H9 (cell line): ENCODE results near the gene LAMB1. TPM values are rescaled to one million over a fixed set of nuclear protein-coding genes. Genes with fewer than 3 reads are reported as not detected.

Experiments
- DNase-seq: peaks from one replicate; pipeline ENCODE4 v3.0.0-alpha.2; 2017
- H2AFZ ChIP-seq: one replicate; pipeline ENCODE4 v1.6.1; 2013; ENCODE audit warnings: mild to moderate bottlenecking, low read length, control low read depth, moderate library complexity
- H2AK5ac ChIP-seq: 2 replicates; pipeline ENCODE4 v1.6.1; 2013; ENCODE audit warnings: low read length, control low read depth, mixed read lengths; ENCODE audit not compliant: insufficient read length
- H2BK120ac ChIP-seq: one replicate; pipeline ENCODE4 v1.6.1; 2013; ENCODE audit warnings: low read depth, mild to moderate bottlenecking, low read length, control low read depth, inconsistent platforms; ENCODE audit not compliant: poor library complexity, severe bottlenecking
- H2BK12ac ChIP-seq: 2 replicates; pipeline ENCODE4 v1.6.1; 2013; ENCODE audit warnings: low read length, control low read depth, mixed read lengths, low read depth; ENCODE audit not compliant: insufficient read length
- H2BK15ac ChIP-seq: 2 replicates; pipeline ENCODE4 v1.6.1; 2013; ENCODE audit warnings: low read depth, low read length, control low read depth
- H2BK20ac ChIP-seq: one replicate; pipeline ENCODE4 v1.6.1; 2013; ENCODE audit warnings: low read depth, mild to moderate bottlenecking, low read length, control low read depth, inconsistent platforms; ENCODE audit not compliant: poor library complexity, severe bottlenecking
- H2BK5ac ChIP-seq: 2 replicates; pipeline ENCODE4 v1.6.1; 2013; ENCODE audit warnings: low read length, control low read depth, mixed read lengths; ENCODE audit not compliant: insufficient read length
- H3K14ac ChIP-seq: 2 replicates; pipeline ENCODE4 v1.6.1; 2013; ENCODE audit warnings: low read length, control low read depth; ENCODE audit not compliant: insufficient read depth
- H3K18ac ChIP-seq: 2 replicates; pipeline ENCODE4 v1.6.1; 2013; ENCODE audit warnings: low read depth, mild to moderate bottlenecking, mixed read lengths, low read length, control low read depth; ENCODE audit not compliant: insufficient read length
- H3K23ac ChIP-seq: 2 replicates; pipeline ENCODE4 v1.6.1; 2013; ENCODE audit warnings: low read length, control low read depth, mixed read lengths, low read depth; ENCODE audit not compliant: insufficient read length
- H3K23me2 ChIP-seq: 2 replicates; pipeline ENCODE4 v1.6.1; 2013; ENCODE audit warnings: low read depth, mild to moderate bottlenecking, mixed read lengths, low read length, control low read depth; ENCODE audit not compliant: insufficient read length, poor library complexity, severe bottlenecking
- H3K27ac ChIP-seq: 2 replicates; pipeline ENCODE4 v1.5.1; 2013; ENCODE audit warnings: low read length, control low read depth, mixed read lengths, low read depth; ENCODE audit not compliant: insufficient read length
- H3K27me3 ChIP-seq: 2 replicates; pipeline ENCODE4 v1.6.1; 2013; ENCODE audit warnings: low read length, control low read depth, inconsistent platforms; ENCODE audit not compliant: insufficient read depth
- H3K4ac ChIP-seq: 2 replicates; pipeline ENCODE4 v1.6.1; 2013; ENCODE audit warnings: low read depth, mild to moderate bottlenecking, control low read depth, inconsistent platforms, low read length, moderate library complexity
- H3K4me1 ChIP-seq: 2 replicates; pipeline ENCODE4 v1.6.1; 2013; ENCODE audit warnings: low read length, control low read depth, inconsistent platforms; ENCODE audit not compliant: insufficient read depth
- H3K4me2 ChIP-seq: 2 replicates; pipeline ENCODE4 v1.6.1; 2013; ENCODE audit warnings: low read length, control low read depth, mixed read lengths; ENCODE audit not compliant: insufficient read length, insufficient read depth
- H3K56ac ChIP-seq: 2 replicates; pipeline ENCODE4 v1.6.1; 2013; ENCODE audit warnings: low read depth, mild to moderate bottlenecking, mixed read lengths, low read length, control low read depth; ENCODE audit not compliant: insufficient read length
- H3K79me1 ChIP-seq: 2 replicates; pipeline ENCODE4 v1.6.1; 2013; ENCODE audit warnings: low read depth, mild to moderate bottlenecking, moderate library complexity, low read length, control low read depth, inconsistent platforms; ENCODE audit not compliant: insufficient read depth, poor library complexity, severe bottlenecking
- H3K79me2 ChIP-seq: 2 replicates; pipeline ENCODE4 v1.6.1; 2013; ENCODE audit warnings: low read length, control low read depth, inconsistent platforms; ENCODE audit not compliant: insufficient read depth
- H3K9ac ChIP-seq: 2 replicates; pipeline ENCODE4 v1.6.1; 2013; ENCODE audit warnings: low read length, control low read depth, mixed read lengths; ENCODE audit not compliant: insufficient read length; ENCODE audit errors: extremely low read depth
- H3K9me3 ChIP-seq: one replicate; pipeline ENCODE4 v1.6.1; 2013; ENCODE audit warnings: low read depth, low read length, inconsistent platforms; ENCODE audit not compliant: control insufficient read depth
- H3T11ph ChIP-seq: one replicate; pipeline ENCODE4 v1.6.1; 2013; ENCODE audit warnings: mild to moderate bottlenecking, low read length, control low read depth, inconsistent platforms
- H4K20me1 ChIP-seq: one replicate; pipeline ENCODE4 v1.6.1; 2013; ENCODE audit not compliant: control insufficient read depth, insufficient read length, insufficient read depth
- H4K5ac ChIP-seq: 2 replicates; pipeline ENCODE4 v1.6.1; 2013; ENCODE audit warnings: low read depth, mild to moderate bottlenecking, mixed read lengths, low read length, control low read depth; ENCODE audit not compliant: insufficient read length
- H4K8ac ChIP-seq: replicated peaks from 2 replicates; pipeline ENCODE4 v1.6.1; 2013; ENCODE audit warnings: low read length, control low read depth, mixed read lengths, low read depth; ENCODE audit not compliant: insufficient read length
- H4K91ac ChIP-seq: 2 replicates; pipeline ENCODE4 v1.6.1; 2013; ENCODE audit warnings: low read depth, mild to moderate bottlenecking, moderate library complexity, mixed read lengths, low read length, control low read depth; ENCODE audit not compliant: insufficient read length
- H3K27ac Mint-ChIP-seq, 3 experiments: 2 replicates in 2 of 3; 3 replicates in 1 of 3; pipeline ENCODE4 v1.8.0; 2020 to 2021; ENCODE audit warnings: mixed read lengths in 3 of 3, mild to moderate bottlenecking in 1 of 3, moderate library complexity in 1 of 3
- H3K27me3 Mint-ChIP-seq: 2 replicates; pipeline ENCODE4 v1.8.0; 2021; ENCODE audit warnings: low read depth, mild to moderate bottlenecking, moderate library complexity, mixed read lengths
- H3K36me3 Mint-ChIP-seq, 3 experiments: 2 replicates in 2 of 3; 3 replicates in 1 of 3; pipeline ENCODE4 v1.8.0; 2020 to 2021; ENCODE audit warnings: low read depth in 3 of 3, mixed read lengths in 3 of 3; ENCODE audit not compliant: insufficient read depth in 1 of 3
- H3K4me1 Mint-ChIP-seq, 2 experiments: 2 replicates each; pipeline ENCODE4 v1.8.0; 2020; ENCODE audit warnings: mixed read lengths in 2 of 2
- H3K4me3 Mint-ChIP-seq, 2 experiments: 2 replicates in 1 of 2; 3 replicates in 1 of 2; pipeline ENCODE4 v1.8.0; 2020 to 2021; ENCODE audit warnings: mild to moderate bottlenecking in 2 of 2, mixed read lengths in 2 of 2, moderate library complexity in 1 of 2
- H3K9me3 Mint-ChIP-seq, 2 experiments: 2 replicates in 1 of 2; 3 replicates in 1 of 2; pipeline ENCODE4 v1.8.0; 2020; ENCODE audit warnings: mild to moderate bottlenecking in 2 of 2, mixed read lengths in 2 of 2, moderate library complexity in 1 of 2
- WGBS: extraction: QIAGEN DNeasy Blood & Tissue Kit; methylation state at CpG from one replicate; pipeline ENCODE4 v1.1.7; 2013; ENCODE audit warnings: missing lambda C conversion rate, low lambda C conversion rate, mixed read lengths; ENCODE audit not compliant: insufficient read length; ENCODE audit errors: extremely low coverage; 5-methylcytosine and 5-hydroxymethylcytosine counted together
- total RNA-seq: library from RNA; stranded (reverse); gene quantifications from 2 replicates; pipeline ENCODE4 v1.2.1, GENCODE V29; 2021
- TF ChIP-seq, protein P1 (sequence below): fragments of 200-600 bp; sonication (generic); conservative IDR thresholded peaks from 3 replicates; pipeline ENCODE4 v1.8.0; 2021; ENCODE audit warnings: antibody characterized with exemption, mild to moderate bottlenecking

The LAMB1 gene
- total RNA-seq, 1 experiment from 2014 or later: 75.8 TPM

DNA sequence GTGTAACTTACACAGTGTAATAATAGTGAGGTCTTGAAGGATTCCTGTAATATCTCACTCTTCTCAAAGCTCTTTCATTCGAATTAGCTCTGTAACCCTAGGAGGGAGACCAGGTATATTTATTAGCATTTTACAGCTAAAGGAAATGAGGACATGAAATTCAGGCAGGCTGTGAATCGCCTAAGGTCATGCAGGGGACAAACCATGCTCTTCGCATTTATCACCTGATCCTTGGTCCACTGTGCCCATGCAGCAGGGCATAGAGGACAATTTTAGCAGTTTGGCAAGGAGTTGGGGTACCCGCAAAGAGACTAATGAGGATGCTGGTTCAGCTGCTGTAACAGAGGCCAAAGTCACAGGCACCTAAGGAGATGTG lies 14.8 kb upstream of the LAMB1 start:
- Histone ChIP-seq H4K8ac (no peak overlapping the region), H2BK5ac (no peak overlapping the region), H3K79me2 (no peaks in the 10 kb centered on the region), H3K56ac (no peak overlapping the region), H2AK5ac (no peak overlapping the region), H3K4me1 (no peaks in the 10 kb centered on the region), H3K14ac (no peak overlapping the region), H3K27ac (no peak overlapping the region), H4K91ac (no peak overlapping the region), H2BK12ac (no peak overlapping the region), H3K9me3 (no peaks in the 10 kb centered on the region), H2BK120ac (no peak overlapping the region), H3K9ac (no peak overlapping the region), H3K4me2 (no peak overlapping the region), H3T11ph (no peak overlapping the region), H3K4ac (no peak overlapping the region), H3K18ac (no peak overlapping the region), H2AFZ (no peak overlapping the region), H2BK15ac (no peak overlapping the region), H4K5ac (no peak overlapping the region), H3K23ac (no peak overlapping the region), H3K27me3 (no peaks in the 10 kb centered on the region), H2BK20ac (no peak overlapping the region), H3K23me2 (no peaks in the 10 kb centered on the region), H4K20me1 (no peaks in the 10 kb centered on the region), H3K79me1 (no peaks in the 10 kb centered on the region)
- WGBS: no CpG with 5 or more reads among the region's 4 CpGs
- Mint-ChIP-seq H3K27me3 (peaks cover 4% of the 10 kb centered on the region), H3K4me1 (no peaks in the 10 kb centered on the region), H3K27ac (no peak overlapping the region), H3K9me3 (no peaks in the 10 kb centered on the region), H3K36me3 (no peaks in the 10 kb centered on the region), H3K4me3 (no peak overlapping the region)
- no peak for DNase-seq
- TF ChIP-seq, protein P1, sequence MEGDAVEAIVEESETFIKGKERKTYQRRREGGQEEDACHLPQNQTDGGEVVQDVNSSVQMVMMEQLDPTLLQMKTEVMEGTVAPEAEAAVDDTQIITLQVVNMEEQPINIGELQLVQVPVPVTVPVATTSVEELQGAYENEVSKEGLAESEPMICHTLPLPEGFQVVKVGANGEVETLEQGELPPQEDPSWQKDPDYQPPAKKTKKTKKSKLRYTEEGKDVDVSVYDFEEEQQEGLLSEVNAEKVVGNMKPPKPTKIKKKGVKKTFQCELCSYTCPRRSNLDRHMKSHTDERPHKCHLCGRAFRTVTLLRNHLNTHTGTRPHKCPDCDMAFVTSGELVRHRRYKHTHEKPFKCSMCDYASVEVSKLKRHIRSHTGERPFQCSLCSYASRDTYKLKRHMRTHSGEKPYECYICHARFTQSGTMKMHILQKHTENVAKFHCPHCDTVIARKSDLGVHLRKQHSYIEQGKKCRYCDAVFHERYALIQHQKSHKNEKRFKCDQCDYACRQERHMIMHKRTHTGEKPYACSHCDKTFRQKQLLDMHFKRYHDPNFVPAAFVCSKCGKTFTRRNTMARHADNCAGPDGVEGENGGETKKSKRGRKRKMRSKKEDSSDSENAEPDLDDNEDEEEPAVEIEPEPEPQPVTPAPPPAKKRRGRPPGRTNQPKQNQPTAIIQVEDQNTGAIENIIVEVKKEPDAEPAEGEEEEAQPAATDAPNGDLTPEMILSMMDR: no peak
